Karpas-422 (cell line): ENCODE data around the gene RNF217. TPM values are rescaled to one million over a fixed set of nuclear protein-coding genes. Genes with fewer than 3 reads are reported as not detected.
A peak's percentile ranks its signal among the peaks of the same experiment; 100 is the strongest.

Experiments used
- DNase-seq: peaks from one replicate; pipeline ENCODE4 v3.0.0-alpha.2; 2015
- H2AFZ ChIP-seq: fragments of 200-600 bp; sonication (generic); 2 replicates; pipeline ENCODE4 v1.6.1; 2014; ENCODE audit warnings: antibody characterized with exemption, low read length, mixed read lengths
- H3K27ac ChIP-seq: fragments of 200-600 bp; sonication (generic); 2 replicates; pipeline ENCODE4 v1.5.1; 2014; ENCODE audit warnings: mild to moderate bottlenecking, low read length, moderate library complexity
- H3K27me3 ChIP-seq: fragments of 200-600 bp; sonication (generic); 2 replicates; pipeline ENCODE4 v1.6.1; 2014; ENCODE audit warnings: low read length, mixed read lengths
- H3K36me3 ChIP-seq: fragments of 200-600 bp; sonication (generic); 2 replicates; pipeline ENCODE4 v1.6.1; 2014; ENCODE audit warnings: low read length, mixed read lengths; ENCODE audit not compliant: insufficient read depth
- H3K4me1 ChIP-seq: fragments of 200-600 bp; sonication (generic); 2 replicates; pipeline ENCODE4 v1.6.1; 2014; ENCODE audit warnings: mild to moderate bottlenecking, low read length, mixed read lengths
- H3K4me2 ChIP-seq: fragments of 200-600 bp; sonication (generic); 2 replicates; pipeline ENCODE4 v1.6.1; 2014; ENCODE audit warnings: low read length, low read depth, mild to moderate bottlenecking; ENCODE audit not compliant: poor library complexity, severe bottlenecking
- H3K4me3 ChIP-seq: fragments of 200-600 bp; sonication (generic); 2 replicates; pipeline ENCODE4 v1.5.1; 2014; ENCODE audit warnings: mild to moderate bottlenecking, antibody characterized with exemption, low read length, mixed read lengths
- H3K79me2 ChIP-seq: fragments of 200-600 bp; sonication (generic); 2 replicates; pipeline ENCODE4 v1.6.1; 2014; ENCODE audit warnings: mild to moderate bottlenecking, low read length, mixed read lengths
- H3K9ac ChIP-seq: fragments of 200-600 bp; sonication (generic); 2 replicates; pipeline ENCODE4 v1.6.0; 2014; ENCODE audit warnings: low read length
- H3K9me2 ChIP-seq: fragments of 200-600 bp; sonication (generic), shearing (Covaris generic); replicated peaks from 2 replicates; pipeline ENCODE4 v1.6.0; 2014; ENCODE audit warnings: mild to moderate bottlenecking, low read length, moderate library complexity; ENCODE audit not compliant: insufficient read depth
- H3K9me3 ChIP-seq: fragments of 300-700, 200-600 bp; sonication (generic); 2 replicates; pipeline ENCODE4 v1.6.1; 2014; ENCODE audit warnings: low read length, mixed read lengths
- H4K20me1 ChIP-seq: fragments of 200-600 bp; sonication (generic); 2 replicates; pipeline ENCODE4 v1.6.1; 2014; ENCODE audit warnings: mild to moderate bottlenecking, antibody characterized with exemption, low read length, low read depth; ENCODE audit not compliant: insufficient read depth
- total RNA-seq: library from RNA; depleted of rRNA; stranded (reverse); fragments of >200 nt; shearing (Covaris generic); gene quantifications from 2 replicates; pipeline ENCODE4 v1.2.3, GENCODE V29; 2014; ENCODE audit warnings: low replicate concordance

RNF217 gene
- total RNA-seq, 1 experiment from 2014 or later: not detected

DNA sequence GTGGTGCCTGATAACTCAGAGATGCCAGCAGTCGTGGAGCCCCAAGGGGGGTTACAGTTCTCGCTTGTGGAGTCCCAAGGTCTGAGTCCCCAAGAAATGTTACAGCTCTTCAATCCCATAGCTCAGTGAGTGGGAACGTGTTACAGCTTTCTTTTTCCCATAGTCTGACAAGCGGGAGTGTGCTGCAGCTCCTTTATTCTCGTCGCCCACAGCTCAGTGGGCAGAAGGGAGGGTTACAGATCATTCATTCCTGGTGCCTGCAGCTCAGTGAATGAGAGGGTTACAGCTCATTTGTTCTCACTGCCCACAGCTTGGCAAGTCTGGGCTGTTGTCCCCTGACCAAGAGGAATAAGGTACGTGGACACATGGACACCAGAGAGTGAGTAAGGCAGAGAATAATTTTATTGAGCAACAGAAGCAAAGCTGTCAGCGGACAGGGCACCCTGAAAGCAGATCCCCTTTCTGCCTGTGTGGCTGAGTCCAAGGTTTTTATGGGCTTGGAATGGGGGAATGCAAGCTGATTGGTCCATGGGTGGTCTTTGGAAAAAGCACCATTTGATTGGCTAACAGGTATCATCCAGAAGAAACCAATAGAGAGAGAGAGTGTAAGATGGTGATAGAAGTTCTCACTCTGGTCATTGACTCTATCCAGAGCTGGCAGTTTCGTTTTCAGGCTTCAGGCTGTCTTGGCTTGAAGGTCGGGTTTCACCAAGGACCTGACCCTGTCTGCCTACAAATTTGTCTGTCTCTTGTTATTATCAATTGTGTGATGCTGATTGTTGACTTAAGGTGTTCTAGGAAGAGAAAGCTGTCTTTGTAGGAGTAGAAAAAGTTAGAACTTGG is 16.4 kb downstream of the RNF217 start:
- no peaks in the 10 kb centered on the region for H3K36me3 ChIP-seq
- no peak overlapping the region for H3K4me2 ChIP-seq
- H3K9me2 ChIP-seq: no peaks in the 10 kb centered on the region
- no peaks in the 10 kb centered on the region for H3K4me1 ChIP-seq
- no peak overlapping the region for H2AFZ ChIP-seq
- H3K79me2 ChIP-seq: no peaks in the 10 kb centered on the region
- H3K27ac ChIP-seq: no peak overlapping the region
- no peaks in the 10 kb centered on the region for H3K27me3 ChIP-seq
- no peaks in the 10 kb centered on the region for H3K9me3 ChIP-seq
- peak; percentile 20 for DNase-seq
- H3K9ac ChIP-seq: no peak overlapping the region
- no peak overlapping the region for H3K4me3 ChIP-seq
- no peaks in the 10 kb centered on the region for H4K20me1 ChIP-seq

DNA sequence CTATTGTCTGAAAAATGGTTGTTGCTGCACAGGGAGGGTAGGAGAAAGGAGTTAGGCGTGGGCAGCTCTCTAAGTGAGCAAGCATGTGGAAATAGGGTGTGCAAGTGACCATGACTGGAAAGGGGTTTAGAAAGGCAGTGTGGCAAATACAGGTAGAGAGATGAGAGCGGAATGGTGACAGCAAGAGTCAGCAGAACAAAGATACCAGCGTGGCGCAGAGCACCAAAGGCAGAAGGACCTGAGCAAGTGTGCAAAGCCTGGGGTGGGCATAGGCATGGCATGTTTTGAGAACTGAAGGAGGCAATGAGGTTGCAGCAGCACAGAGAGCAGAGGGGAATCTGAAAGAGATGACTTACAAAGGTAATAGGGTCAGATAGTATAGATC is 17.0 kb downstream of the RNF217 start:
- no peaks in the 10 kb centered on the region for H3K9me2 ChIP-seq
- no peaks in the 10 kb centered on the region for H3K27me3 ChIP-seq
- no peaks in the 10 kb centered on the region for H3K79me2 ChIP-seq
- no peaks in the 10 kb centered on the region for H3K36me3 ChIP-seq
- no peak overlapping the region for H3K4me2 ChIP-seq
- no peak overlapping the region for H3K9ac ChIP-seq
- peak; percentile 32 for DNase-seq
- no peak overlapping the region for H3K27ac ChIP-seq
- H2AFZ ChIP-seq: no peak overlapping the region
- no peaks in the 10 kb centered on the region for H4K20me1 ChIP-seq
- no peak overlapping the region for H3K4me3 ChIP-seq
- H3K4me1 ChIP-seq: no peaks in the 10 kb centered on the region
- no peaks in the 10 kb centered on the region for H3K9me3 ChIP-seq

DNA sequence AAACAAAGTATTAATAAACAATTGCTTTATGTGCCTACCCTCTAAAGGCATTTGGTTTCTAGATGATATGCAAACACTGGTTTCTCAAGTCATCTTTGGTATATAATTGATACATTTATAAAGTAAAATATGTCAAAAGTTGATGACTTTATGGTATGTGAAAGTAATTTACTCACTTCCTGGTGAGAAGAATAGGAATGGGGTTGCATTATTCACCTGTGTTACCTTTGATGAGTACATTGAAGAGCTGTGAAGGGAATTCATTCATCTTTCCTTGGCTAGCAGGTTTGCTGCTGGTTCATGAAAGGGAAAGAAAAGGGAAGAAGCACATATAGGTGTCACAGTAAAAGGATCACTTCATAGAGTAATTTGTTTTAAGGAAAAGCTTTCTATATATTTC is 20.4 kb downstream of the RNF217 start:
- Histone ChIP-seq H4K20me1 (no peaks in the 10 kb centered on the region), H3K79me2 (no peaks in the 10 kb centered on the region), H3K9me2 (no peaks in the 10 kb centered on the region), H3K4me3 (no peak overlapping the region), H3K36me3 (no peaks in the 10 kb centered on the region), H3K9me3 (no peaks in the 10 kb centered on the region), H3K27me3 (no peaks in the 10 kb centered on the region), H3K27ac (no peak overlapping the region), H3K4me1 (no peaks in the 10 kb centered on the region), H3K9ac (no peak overlapping the region), H2AFZ (no peak overlapping the region), H3K4me2 (no peak overlapping the region)
- peak; percentile 19 for DNase-seq

DNA sequence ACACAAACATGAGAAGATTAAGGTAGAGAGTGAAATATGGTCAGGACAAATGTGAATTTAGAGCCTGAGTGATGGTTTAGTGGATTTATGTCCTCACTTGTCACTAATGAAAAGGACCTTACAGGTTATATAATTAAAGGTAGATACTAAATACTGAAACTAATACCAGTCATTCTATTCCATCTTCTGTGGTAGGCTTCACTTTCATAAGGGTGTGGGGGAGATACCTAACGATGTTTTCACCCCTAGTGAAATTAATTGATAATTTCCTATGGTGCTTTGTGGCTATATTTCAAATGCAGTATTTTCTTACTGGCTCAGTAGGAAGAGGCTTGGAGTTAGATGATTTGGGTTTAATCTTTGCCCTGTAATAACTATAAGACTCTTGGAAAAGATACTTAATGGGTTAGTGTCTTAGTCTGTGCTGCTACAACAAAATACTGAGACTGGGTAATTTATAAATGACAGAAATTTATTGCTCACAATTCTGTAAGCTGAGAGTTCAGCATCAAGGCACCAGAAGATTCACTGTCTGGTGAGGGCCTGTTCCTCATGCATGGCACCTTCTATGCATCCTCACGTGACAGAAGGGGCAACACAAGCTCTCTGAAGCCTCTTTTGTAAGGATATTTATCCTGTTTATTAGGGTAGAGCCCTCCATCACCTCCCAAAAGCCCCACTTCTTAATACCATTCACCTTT is 21.3 kb downstream of the RNF217 start:
- peak; percentile 36 for DNase-seq
- no peaks in the 10 kb centered on the region for H3K36me3 ChIP-seq
- no peaks in the 10 kb centered on the region for H3K9me3 ChIP-seq
- no peak overlapping the region for H3K4me2 ChIP-seq
- no peak overlapping the region for H3K9ac ChIP-seq
- H2AFZ ChIP-seq: no peak overlapping the region
- H3K4me1 ChIP-seq: no peaks in the 10 kb centered on the region
- no peak overlapping the region for H3K27ac ChIP-seq
- no peaks in the 10 kb centered on the region for H3K9me2 ChIP-seq
- no peaks in the 10 kb centered on the region for H3K27me3 ChIP-seq
- H4K20me1 ChIP-seq: no peaks in the 10 kb centered on the region
- no peak overlapping the region for H3K4me3 ChIP-seq
- no peaks in the 10 kb centered on the region for H3K79me2 ChIP-seq

DNA sequence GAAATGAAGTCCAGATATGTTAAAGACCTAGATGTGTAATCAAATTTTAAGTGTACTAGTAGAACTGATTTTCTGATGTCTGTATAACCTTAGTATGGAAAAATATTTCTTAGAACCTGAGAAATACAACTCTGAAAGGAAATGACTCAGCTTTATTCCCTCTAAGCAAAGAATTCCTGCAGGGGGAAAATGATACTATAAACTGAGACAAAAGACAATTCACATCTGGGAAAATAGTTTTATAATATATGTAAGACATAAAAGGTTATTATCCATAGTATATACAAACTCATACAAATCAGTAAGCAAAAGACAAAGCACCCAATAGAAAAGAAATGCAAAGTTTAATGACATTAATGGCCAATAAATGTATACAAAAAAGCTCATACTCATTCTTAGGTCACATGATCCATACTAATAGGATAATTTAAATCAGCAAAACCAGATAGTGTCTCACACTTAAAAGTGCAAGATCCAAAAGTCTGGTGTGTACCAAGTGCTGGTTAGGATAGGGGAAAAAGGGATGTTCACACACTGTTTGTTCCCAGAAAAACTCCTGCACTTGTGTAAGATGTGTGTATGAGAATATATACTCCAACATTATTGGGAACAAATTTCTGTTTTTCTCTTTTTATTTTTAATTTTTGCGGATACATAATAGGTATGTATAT is 22.6 kb downstream of the RNF217 start:
- Histone ChIP-seq H2AFZ (no peak overlapping the region), H3K9ac (no peak overlapping the region), H3K27me3 (no peaks in the 10 kb centered on the region), H3K4me1 (no peaks in the 10 kb centered on the region), H4K20me1 (no peaks in the 10 kb centered on the region), H3K79me2 (no peaks in the 10 kb centered on the region), H3K27ac (no peak overlapping the region), H3K4me3 (no peak overlapping the region), H3K4me2 (no peak overlapping the region), H3K9me2 (no peaks in the 10 kb centered on the region), H3K9me3 (no peaks in the 10 kb centered on the region), H3K36me3 (no peaks in the 10 kb centered on the region)
- DNase-seq: peak; percentile 27

DNA sequence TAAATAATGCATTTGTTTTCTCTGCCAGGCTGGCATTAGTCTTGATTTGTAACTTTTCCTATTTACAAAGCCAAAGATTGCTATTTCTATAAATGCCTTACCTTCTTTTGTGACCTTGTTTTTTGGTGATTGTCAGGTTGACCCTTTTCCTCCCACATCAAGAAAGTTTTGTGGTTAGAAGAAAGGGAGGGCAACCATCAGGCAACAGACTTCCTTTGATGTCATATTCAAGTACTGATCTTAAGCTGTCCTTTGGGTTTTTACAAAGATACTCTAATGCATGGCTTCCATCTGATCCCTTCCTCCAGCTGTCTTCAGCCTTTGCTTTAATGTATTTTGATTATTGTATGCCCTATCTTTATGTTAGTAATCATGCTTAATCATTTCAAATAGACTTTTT is 23.9 kb downstream of the RNF217 start:
- Histone ChIP-seq H3K9ac (no peak overlapping the region), H3K36me3 (no peaks in the 10 kb centered on the region), H3K4me3 (no peak overlapping the region), H3K27ac (no peak overlapping the region), H4K20me1 (no peaks in the 10 kb centered on the region), H3K27me3 (no peaks in the 10 kb centered on the region), H3K4me1 (peaks cover 3% of the 10 kb centered on the region), H3K9me3 (no peaks in the 10 kb centered on the region), H3K9me2 (no peaks in the 10 kb centered on the region), H3K4me2 (no peak overlapping the region), H2AFZ (no peak overlapping the region), H3K79me2 (no peaks in the 10 kb centered on the region)
- DNase-seq: no peak

DNA sequence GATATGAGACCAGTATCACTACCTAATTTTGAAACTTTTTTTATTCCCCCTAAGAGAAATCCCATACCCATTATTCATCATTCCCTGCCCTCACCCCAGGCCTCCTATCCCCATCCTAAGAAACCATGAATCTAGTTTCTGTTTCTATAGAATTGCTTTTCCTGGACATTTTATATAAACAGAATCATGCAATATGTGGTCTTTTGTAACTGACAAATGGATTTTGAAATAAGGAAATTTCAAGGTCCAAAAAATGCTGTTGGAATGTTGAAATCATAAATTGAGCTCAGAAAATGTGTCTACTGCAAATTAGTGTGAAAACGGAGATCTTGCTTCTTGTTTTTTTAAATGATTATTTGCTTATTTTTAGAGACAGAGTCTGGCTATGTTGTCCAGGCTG is 25.1 kb downstream of the RNF217 start:
- no peaks in the 10 kb centered on the region for H3K36me3 ChIP-seq
- H3K9me2 ChIP-seq: no peaks in the 10 kb centered on the region
- DNase-seq: peak; percentile 25
- no peak overlapping the region for H2AFZ ChIP-seq
- peaks cover 14% of the 10 kb centered on the region for H3K4me1 ChIP-seq
- H4K20me1 ChIP-seq: no peaks in the 10 kb centered on the region
- H3K27me3 ChIP-seq: no peaks in the 10 kb centered on the region
- H3K9me3 ChIP-seq: no peaks in the 10 kb centered on the region
- no peak overlapping the region for H3K9ac ChIP-seq
- no peak overlapping the region for H3K4me2 ChIP-seq
- H3K27ac ChIP-seq: no peak overlapping the region
- no peaks in the 10 kb centered on the region for H3K79me2 ChIP-seq
- no peak overlapping the region for H3K4me3 ChIP-seq

DNA sequence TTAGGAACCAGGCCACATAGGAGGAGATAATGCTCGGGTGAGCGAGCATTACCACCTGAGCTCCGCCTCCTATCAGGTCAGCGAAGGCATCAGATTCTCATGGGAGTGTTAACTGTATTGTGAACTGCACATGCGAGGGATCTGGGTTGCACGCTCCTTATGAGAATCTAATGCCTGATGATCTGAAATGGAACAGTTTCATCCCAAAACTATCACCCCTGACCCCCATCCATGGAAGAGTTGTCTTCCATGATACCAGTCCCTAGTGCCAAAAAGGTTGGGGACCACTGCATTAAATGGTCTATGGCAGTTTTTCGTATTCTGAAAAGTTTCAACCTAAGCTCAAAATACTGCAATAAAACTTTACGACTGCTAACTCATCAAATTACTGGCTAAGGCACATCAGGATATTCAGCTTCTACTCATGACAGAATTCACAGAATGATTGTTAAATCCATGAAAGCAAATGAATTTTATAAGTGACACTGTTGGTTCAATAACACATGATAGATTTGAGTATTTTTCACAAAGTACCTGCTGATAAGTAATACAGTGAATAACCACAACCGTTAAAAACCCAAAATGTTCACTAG is 25.9 kb downstream of the RNF217 start:
- no peak overlapping the region for H3K27ac ChIP-seq
- no peaks in the 10 kb centered on the region for H4K20me1 ChIP-seq
- H3K36me3 ChIP-seq: no peaks in the 10 kb centered on the region
- no peak overlapping the region for H3K4me3 ChIP-seq
- no peak for DNase-seq
- no peaks in the 10 kb centered on the region for H3K27me3 ChIP-seq
- no peak overlapping the region for H2AFZ ChIP-seq
- H3K79me2 ChIP-seq: no peaks in the 10 kb centered on the region
- no peak overlapping the region for H3K4me2 ChIP-seq
- H3K9ac ChIP-seq: no peak overlapping the region
- H3K4me1 ChIP-seq: peaks cover 15% of the 10 kb centered on the region
- H3K9me2 ChIP-seq: no peaks in the 10 kb centered on the region
- H3K9me3 ChIP-seq: no peaks in the 10 kb centered on the region
